Stimulated activated CD8-positive, alpha-beta memory T cell treated with anti-CD3 and anti-CD28 coated beads, Interleukin-4, amount 100 ng/mL, for 24 hours (primary cell): ENCODE results near the gene ZRANB1.
"Not testable (repeated sequence)": the region's sequence is repeated elsewhere in the genome, so short reads cannot be mapped to it uniquely, and the experiment has no call there.

Experiments used
- DNase-seq: peaks from one replicate; pipeline ENCODE4 v3.0.0-alpha.2; 2020; ENCODE audit warnings: low read depth

Gene ZRANB1

DNA sequence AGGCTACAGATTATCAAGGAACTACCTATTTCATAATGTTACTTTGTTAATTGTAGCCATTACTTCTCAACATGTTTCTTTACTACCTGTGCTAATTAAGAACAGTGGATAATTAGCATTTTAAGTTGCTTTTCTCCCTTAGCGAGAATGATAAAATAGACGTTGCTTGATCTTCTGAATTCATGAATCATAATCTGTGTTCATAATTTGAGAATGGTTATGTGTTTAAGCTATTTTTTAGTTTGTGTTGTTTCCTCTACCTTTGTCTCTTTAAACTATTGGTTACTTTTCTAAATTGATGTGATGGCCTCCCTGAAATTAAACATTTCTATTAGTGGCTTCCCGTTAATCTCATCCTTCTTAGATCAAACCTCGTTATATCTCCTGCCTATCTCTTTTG is at the start of gene ZRANB1:
Gene ZRANB1, plus strand, starts transcription at position 301 of the 400 bp plus-strand sequence. CDS start 371 bp downstream, outside the sequence.
- no peak for DNase-seq

DNA sequence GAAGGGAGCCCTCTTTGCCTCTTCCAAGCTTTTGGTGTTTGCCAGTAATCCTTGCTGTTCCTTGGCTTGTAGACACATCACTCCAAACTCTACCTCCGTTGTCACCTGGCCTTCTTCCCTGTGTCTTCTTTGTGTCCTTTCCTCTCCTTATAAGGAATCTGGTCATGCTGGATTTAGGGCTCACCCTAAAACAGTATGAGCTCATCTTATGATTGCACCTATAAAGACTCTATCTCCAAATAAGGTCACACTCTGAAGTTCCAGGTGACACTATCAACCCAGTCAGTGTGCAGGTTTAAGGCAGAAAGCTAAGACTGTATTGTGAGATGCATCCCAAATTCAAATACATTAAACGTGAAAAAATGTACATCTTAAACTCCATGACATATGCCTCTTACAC is 49.0 kb upstream of the ZRANB1 start:
- DNase-seq = no peak

DNA sequence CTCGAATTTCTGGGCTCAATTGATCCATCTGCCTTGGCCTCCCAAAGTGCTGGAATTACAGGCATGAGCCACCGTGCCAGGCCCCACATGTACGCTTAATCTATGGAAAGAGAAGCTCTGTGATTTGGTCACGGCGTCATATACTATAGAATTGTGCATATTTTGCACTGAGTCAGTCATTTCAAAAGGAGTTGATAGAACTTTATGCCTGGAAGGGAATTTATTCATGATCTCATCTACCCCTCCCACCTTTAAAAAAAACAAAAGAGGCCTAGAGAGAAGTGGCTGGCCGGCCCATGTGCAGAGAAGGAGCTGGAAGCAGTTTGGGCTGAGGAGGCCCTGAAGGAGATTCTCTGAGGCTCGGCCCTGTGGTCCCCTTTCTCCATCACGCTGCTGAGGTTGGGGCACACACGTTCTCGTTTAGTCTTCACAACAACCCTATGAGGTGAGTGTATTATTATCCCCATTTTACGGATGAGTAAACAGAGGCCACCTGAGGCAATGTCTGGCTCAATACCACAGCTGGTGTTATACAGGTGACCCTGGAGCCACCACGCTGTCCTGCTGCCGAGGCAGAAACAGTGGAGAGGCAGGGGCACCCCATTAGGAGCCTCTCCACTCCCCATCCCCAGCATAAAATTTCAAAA is 47.2 kb upstream of the ZRANB1 start:
- no peak for DNase-seq

DNA sequence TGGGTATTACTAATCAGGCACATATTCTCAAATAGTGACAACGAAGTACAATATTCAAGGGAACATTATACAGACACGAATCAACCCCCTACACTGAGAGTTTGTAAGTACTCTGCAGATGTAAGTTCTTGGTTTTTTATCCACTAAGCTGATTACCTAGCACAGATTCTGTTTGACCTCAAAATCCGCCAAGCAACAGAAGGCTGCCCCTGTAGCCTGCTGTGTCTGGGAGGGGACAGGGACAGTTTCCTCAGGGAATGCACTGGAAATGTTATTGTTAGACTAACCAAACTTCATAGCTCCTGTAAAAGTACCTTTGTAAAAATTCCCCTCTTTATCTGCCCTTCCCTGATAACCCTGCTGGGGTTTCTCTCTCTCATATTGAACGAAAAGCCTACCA is 45.2 kb upstream of the ZRANB1 start:
- no peak for DNase-seq

DNA sequence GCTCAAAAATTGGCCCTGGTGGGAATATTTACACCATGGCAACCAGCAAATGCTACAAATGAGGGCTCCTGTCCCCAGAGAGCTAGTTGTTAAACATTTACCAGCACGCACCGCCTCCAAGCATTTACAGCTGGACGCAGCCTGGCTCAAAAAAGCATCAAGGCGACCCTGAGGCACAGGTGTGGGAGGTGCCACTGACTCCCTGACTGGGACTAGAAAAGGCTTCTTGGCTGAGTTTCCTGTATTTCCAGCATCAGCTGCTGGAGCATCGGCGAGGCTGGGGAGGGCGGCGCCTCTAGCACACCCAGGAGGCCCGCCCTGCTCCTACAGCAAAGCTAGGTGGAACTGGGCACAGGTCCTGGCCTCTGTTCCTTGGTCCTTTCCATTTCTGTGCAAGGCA is 43.5 kb upstream of the ZRANB1 start:
- DNase-seq = no peak

DNA sequence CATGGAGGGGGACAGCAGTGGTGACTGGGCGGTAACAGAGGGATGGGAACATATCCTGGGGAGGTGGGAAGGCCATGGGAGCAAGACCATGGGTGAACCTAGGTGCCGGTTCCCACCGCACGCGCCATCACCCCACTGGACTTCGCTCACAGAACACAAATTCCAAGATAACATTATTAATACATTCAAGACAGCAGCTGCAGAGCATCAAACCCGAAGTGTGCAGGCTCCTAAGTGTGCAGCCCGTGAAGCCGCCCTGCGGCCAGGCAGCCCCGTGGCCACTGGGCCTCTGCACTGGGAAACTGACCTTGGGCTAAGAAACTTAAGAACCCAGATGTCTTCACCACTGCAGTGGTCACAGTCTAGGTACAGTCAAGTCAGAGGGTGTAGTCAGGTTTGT is 42.8 kb upstream of the ZRANB1 start:
- no peak for DNase-seq

DNA sequence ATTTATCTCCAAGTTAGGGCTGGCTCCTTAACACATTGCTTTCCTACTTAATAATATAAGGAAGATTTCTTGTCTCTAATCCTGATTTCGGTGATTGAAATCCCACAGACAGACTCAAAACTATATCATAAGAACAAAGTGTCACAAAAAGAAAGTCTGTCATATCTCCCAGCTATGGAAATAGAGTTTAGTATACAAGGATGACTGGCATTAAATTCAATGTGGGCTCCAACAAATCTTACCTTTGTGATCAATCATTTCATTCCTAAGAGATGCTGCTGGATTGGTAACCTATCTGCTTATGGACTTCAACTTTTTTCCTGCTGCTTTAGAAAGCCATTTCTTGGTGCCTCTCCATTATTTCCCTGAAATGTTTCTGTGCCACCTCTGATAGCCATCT is 39.5 kb upstream of the ZRANB1 start:
- DNase-seq = no peak

DNA sequence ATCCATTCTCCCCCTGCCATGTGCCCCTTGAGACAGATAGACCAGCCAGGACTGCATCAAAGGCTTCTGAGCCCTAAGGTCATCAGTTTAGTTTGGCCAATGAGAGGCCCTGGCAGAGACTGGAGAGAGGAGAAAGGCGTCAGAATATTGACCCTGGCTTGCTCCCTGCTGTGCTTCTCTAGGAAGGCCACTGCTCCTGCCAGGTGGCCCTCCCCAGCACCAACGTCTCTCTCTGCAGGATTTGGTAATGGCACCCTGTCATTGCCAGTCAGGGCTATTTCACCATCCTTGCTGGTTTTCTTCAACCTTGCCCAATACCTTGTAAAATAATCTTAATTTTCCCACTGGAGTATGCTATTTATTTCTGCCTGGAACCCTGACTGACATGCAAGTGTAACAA is 38.8 kb upstream of the ZRANB1 start:
- DNase-seq = no peak

DNA sequence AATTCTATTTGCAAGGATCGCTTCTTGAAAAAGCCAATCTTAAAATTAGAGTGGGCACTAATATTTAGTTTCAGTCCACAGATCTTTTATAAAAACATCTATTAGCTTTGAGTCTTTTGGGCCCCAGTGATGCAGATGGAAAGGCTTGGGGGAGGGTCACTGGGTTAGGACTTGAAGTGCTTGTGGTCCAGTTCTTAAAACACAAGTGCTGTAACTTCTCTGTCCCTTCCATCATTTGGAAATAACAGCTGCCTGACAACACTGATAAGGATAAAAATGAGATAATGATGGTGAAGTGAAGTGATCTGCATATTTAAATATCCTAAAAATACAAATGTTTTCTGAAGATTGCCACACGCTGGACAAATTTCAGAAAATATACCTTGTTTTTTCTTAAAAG is 37.1 kb upstream of the ZRANB1 start:
- no peak for DNase-seq

DNA sequence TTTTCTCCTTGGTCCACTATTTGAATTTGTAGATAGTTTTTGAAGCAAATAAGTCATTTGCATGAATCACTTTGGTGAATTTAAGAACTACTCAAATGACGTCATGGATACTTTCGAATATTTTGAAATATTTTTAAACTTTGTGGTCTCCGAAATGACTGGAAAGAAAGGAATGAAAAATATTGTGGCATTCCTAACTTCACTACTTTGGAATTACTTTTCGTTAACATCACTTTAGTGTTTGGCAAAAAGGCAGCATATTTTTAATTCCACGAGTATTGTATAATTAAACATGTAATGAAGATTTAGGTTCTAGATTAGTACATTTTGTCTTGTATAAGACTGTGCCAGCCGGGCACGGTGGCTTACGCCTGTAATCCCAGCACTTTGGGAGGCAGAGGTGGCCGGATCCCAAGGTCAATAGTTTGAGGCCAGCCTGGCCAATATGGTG is 35.3 kb upstream of the ZRANB1 start:
- no peak for DNase-seq

DNA sequence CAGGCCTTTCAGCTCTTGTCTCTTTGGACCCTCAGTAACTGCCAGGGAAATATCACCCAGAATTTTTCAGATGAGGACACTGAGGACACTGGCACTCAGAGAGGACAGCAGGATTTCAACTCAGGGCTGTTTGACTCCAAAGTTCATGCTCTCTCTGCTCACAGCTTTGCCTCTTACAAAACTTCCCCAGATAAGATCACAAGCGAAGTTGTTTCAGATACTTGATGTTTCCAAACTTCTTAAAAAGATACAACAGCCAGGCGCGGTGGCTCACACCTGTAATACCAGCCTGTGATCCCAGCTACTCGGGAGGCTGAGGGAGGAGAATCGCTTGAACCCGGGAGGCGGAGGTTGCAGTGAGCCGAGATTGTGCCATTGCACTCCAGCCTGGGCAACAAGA is 32.4 kb upstream of the ZRANB1 start:
- no peak for DNase-seq

DNA sequence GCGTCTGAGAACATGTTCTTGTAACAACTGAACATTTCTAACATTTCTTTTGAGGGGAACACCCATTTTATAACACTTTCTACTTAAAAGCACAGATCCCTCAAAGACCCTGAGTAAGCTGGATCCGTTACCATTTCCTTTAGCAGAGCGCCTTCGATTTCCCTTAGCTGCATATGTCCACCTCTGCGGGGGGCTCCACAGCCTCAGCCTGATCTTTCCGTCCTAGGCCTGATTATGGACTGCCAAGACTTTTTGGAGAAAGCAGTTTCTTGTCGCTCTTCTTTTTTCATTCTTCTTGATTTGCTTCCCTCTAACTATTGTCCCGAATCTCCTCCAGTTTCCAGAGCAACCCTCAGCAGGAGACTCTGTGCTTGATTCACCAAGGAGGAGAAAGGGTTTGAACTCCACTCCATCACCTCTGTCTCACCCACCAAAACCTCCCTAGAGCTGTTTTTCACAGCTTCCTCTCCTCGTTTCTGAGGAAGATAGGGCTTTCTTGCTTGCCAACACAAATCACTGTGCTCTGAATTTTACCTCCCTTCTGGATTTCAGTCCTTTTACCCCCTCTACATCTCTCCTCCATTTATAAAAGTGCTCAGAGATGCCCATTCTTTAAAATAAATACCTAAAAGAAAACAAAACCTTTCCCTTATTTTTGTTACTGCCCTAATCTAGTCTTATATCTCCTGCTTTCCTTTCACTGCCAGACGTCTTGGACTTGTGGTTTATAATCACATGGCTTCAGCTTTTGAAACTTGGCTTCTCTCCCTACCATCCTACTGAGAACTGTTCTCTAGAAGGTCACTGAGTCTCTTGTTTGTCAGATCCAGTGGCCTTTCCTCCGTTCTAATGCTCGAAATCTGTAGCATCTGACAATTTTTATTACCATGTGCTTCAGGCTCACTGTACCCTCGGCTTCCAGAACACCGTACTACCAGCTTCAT is 30.5 kb upstream of the ZRANB1 start:
- no peak for DNase-seq

DNA sequence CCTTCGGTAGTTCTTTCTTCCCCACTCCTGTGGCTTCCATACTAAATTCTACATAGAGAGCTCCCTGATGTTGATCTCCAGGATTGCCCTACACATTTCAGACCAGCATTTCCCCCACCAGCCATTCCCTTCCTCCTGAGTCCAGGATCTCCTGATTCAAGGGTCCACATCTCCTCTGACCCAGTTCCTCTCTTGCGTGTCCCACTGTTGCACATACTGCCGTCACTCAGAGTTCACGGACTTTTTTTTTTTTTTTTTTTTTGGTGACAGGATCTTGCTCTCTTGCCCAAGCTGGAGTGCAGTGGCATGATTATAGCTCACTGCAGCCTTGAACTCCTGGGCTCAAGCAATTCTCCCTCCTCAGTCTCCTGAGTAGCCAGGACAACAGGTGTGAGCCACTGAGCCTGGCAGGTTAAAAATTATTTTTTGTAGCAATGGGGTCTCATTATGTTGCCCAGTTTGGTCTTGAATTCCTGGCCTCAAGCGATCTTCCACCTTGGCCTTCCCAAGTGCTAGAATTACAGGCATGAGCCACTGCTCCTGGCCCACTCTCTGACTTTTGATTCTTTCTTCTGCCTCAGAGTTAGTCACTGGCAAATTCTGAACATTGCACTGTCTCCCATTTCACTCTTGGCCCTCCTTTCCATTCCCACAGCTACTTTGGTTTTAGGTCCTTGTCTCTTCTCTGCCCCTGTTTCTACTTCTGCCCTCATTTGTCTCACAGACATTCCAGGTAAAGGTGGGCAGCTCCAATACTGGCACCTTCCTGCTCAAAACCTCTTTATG is 29.6 kb upstream of the ZRANB1 start:
- DNase-seq = no peak

DNA sequence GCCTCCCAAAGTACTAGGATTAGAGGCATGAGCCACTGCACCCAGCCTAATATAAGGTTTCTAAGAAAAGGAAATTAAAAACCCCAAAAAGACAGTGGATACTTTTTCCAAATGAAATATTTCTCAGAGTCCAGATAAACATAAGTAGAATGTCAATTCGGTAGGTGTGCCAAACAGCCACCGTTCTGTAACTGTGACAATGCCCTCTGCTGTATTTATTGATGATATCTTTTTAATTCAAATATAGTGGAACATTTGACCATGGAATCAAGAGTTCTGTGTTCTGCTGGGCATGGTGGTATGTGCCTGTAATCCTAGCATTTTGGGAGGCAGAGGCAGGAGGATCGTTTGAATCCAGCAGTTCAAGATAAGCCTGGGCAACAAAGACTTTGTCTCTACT is 28.8 kb upstream of the ZRANB1 start:
- no peak for DNase-seq

DNA sequence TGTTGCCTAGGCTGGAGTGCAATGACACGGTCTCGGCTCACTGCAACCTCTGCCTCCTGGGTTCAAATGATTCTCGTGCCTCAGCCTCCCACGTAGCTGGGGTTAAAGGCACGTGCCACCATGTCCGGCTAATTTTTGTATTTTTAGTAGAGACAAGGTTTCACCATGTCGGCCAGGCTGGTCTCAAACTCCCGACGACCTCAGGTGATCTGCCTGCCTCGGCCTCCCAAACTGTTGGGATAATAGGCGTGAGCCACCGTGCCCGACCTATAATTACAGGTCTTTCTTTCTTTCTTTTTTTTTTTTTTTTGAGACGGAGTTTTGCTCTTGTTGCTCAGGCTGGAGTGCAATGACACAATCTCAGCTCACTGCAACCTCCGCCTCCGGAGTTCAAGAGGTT is 27.5 kb upstream of the ZRANB1 start:
- DNase-seq = not testable (repeated sequence)

DNA sequence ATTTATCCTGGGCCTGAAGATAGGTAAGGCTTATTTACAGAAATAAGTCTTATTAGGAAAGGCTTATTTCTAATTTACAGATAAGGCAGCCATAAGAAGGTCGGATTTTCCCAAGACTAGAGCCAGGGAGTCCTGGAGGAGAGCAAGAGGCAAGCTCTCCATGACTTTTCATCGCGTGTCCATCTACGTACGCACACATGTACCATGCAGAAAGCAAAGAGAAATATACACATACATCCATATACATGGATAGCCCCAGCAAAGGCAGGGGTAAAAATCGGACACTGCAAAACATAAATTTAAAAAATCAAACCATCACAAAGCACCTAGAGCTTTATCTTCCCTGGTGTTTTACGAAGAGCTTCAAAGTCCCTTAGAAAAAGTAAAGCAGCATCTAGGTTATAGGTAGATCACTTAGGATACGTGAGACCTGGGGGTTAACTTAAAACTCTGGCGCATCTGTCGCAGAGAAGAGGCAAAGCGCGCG is 25.8 kb upstream of the ZRANB1 start:
- no peak for DNase-seq

DNA sequence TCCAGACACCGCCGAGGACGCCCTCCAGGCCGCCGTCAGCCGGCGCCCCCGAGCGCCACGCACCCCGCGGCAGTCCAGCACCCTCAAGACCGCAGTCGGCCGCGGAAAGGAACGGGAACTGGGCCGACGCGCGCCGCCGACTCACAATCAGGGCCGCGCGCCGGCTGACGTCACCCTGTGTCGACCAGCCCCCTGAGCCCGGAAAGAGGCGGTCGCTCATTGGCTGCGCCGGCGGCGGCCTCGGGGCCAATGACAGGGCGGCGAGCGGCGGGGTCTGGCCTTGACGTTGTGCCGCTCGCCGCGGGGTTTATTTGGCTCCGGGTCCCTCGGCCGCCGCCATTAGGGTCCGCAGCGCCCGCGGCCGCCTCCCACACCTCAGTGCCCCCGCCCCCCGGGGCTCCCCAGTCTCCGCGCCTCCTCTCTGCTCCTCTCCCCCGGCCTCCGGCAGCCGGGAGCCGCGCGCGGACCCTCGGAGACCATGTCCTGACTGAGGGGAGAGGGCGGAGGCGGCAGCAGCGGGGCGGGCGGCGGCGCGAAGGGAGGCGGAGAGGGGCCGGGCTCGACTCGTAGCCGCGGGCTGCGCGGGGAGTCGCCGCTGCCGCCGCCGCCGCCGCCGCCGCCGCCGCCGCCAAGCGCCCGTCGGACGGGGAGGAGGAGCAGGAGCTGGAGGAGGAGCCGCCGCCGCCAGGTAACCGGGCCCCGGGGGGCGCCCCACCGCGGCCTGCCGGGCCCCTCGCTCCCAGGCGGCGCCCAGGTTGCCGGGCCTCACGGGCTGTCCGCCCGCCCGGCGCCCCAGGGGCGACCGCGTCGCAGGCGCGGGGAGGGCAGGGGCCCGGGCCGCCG is 25.1 kb upstream of the ZRANB1 start:
- peak; percentile 95 for DNase-seq

DNA sequence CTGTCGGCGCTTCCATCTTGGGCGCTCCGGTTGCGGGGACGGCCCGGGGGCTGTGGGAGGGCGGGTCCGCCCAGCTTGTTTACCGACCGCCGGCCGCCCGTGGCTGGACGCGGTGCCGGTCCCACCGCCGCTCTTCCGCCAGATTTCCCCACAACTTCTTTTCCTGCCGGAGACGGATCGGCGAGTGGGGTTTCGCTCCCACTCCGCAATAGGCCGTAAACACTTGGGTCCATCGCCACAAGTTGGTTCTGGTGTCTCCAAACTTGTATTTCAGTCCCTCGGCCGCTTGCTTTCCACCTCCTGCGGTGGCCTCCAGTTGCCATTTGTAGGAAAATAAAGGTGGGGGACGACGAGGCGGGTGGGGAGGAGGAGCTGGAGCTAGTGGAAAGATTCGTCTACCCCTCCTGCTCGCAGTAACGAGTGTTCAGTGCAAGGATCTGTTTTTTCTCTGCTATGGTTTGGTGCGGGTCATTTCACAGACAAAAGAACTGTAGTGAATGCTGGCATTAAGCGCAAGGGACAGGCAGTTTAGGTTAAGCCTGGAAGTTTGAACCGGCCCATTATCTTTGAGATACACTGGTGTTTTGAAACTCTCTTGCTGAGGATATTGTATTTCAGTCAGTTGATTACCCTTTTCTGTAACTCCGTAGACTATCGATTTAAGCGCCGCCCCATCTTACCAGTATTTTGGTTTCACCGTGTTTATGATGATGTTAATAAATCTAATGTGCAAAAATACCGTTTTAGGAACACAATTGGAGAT is 24.3 kb upstream of the ZRANB1 start:
- DNase-seq = no peak

DNA sequence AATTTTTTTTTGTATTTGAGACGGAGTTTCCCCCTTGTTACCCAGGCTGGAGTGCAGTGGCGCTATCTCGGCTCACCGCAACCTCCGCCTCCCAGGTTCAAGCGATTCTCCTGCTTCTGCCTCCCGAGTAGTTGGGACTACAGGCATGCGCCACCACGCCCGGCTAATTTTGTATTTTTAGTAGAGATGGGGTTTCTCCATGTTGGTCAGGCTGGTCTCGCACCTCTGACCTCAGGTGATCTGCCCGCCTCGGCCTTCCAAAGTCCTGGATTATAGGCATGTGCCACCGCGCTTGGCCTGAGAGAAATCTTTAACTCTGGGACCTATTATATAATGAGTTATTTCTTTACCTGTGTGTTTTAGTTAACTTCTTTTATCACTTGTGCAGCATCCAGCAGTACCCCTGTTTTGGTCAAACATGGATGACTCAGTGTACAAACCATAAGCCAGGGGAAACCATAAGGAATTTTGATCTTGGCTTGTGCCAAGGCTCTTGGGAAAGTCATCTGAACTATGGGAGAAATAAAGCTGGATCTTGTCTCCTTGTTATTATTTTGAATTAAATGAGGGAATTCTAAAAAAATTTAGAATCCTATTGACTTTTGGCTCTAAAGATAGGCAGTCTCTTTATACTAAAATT is 23.6 kb upstream of the ZRANB1 start:
- no peak for DNase-seq

DNA sequence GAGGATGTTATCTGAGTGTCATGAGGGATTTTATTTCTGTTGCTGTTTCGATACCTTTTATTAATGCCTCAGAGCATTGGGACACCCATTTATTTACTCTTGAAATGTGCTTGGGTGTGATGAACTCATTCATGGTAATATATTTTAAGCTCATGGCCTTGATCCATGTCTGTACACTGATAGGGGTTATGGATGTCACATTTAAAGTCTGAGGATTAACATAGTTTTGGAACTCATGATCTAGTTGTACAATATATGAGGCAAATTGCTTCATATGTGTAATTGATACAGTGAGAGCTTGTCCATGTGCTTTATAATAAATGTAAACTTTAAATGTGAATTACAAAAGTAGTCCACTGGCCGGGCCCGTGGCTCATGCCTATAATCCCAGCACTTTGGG is 23.0 kb upstream of the ZRANB1 start:
- DNase-seq = no peak
